Gastrocnemius medialis (tissue), 4 donors: ENCODE data around the gene GINS2.

Experiments used
- CTCF ChIP-seq, 5 experiments: fragments of 450-650 bp in 3 of 5; fragments of 200-600 bp in 2 of 5; sonication (generic) in 2 of 5; IDR thresholded peaks in 4 of 5; conservative IDR thresholded peaks in 1 of 5; 1 replicate in 4 of 5; 2 replicates in 1 of 5; pipeline ENCODE4 v1.5.1; 2016 to 2019; ENCODE audit warnings: antibody characterized with exemption in 5 of 5, mild to moderate bottlenecking in 3 of 5, moderate library complexity in 3 of 5
- POLR2A ChIP-seq, 2 donors: fragments of 450-650 bp; IDR thresholded peaks; one replicate each; pipeline ENCODE4 v1.6.1; 2017; ENCODE audit warnings: antibody characterized with exemption in 2 of 2, mild to moderate bottlenecking in 2 of 2, moderate library complexity in 2 of 2

GRCh38 chr16:85678016-85678415, 10.7 kb downstream of the GINS2 start:
- TF ChIP-seq CTCF (IDR thresholded peaks at IDR 0.05 in 4 of 5, conservative IDR thresholded peaks at IDR 0.05 in 1 of 5) (no peak), POLR2A (IDR thresholded peaks at IDR 0.05) (no peak)
